ENCODE measurements around the gene NFASC. TPM values are rescaled to one million over a fixed set of nuclear protein-coding genes. Genes with fewer than 3 reads are reported as not detected.

NFASC gene
- total RNA-seq, 2 donors from 2014 or later, result 4.4 to 7.6 TPM

DNA sequence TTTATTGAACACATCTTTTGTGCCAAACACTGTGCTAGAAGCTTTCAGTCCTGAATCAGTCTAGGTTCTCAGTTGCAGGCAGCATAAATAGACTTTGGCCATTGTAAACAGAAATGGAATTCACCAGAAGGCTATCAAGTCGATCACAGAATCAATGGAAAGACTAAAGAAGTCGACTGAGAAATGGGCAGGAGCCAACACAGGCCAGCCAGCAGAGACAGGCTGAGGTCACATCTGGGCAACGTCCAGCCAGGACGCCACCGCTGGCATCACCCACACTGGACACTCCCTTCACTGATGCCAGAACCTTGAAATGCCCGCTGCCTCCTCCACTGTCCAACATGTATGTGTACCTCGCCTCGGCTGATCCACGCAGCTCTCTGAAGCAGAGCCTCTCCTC, 166.9 kb downstream of the NFASC start:
- intact Hi-C loops (cut with DNase I), result no loop called here
- ATAC-seq, result no peak
- Histone ChIP-seq H3K36me3 (replicated peaks in 1 of 2; ENCODE audit: insufficient read depth in 1 of 2, low read depth in 2 of 2) (no peaks in the 10 kb centered on the region), H3K27me3 (peaks cover 0 to 3% of the 10 kb centered on the region in 2 donors), H3K4me3 (no peak overlapping the region), H3K27ac (no peak overlapping the region), H3K4me1 (no peaks in the 10 kb centered on the region), H3K9me3 (no peaks in the 10 kb centered on the region)
- TF ChIP-seq POLR2A (IDR thresholded peaks at IDR 0.05), result no peak
- TF ChIP-seq, protein P1, sequence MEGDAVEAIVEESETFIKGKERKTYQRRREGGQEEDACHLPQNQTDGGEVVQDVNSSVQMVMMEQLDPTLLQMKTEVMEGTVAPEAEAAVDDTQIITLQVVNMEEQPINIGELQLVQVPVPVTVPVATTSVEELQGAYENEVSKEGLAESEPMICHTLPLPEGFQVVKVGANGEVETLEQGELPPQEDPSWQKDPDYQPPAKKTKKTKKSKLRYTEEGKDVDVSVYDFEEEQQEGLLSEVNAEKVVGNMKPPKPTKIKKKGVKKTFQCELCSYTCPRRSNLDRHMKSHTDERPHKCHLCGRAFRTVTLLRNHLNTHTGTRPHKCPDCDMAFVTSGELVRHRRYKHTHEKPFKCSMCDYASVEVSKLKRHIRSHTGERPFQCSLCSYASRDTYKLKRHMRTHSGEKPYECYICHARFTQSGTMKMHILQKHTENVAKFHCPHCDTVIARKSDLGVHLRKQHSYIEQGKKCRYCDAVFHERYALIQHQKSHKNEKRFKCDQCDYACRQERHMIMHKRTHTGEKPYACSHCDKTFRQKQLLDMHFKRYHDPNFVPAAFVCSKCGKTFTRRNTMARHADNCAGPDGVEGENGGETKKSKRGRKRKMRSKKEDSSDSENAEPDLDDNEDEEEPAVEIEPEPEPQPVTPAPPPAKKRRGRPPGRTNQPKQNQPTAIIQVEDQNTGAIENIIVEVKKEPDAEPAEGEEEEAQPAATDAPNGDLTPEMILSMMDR (IDR thresholded peaks at IDR 0.05), result no peak
- no peak for DNase-seq
- whole genome bisulfite sequencing, 2 donors, result 53 to 62% methylated on average over 9 of the region's 9 CpGs

DNA sequence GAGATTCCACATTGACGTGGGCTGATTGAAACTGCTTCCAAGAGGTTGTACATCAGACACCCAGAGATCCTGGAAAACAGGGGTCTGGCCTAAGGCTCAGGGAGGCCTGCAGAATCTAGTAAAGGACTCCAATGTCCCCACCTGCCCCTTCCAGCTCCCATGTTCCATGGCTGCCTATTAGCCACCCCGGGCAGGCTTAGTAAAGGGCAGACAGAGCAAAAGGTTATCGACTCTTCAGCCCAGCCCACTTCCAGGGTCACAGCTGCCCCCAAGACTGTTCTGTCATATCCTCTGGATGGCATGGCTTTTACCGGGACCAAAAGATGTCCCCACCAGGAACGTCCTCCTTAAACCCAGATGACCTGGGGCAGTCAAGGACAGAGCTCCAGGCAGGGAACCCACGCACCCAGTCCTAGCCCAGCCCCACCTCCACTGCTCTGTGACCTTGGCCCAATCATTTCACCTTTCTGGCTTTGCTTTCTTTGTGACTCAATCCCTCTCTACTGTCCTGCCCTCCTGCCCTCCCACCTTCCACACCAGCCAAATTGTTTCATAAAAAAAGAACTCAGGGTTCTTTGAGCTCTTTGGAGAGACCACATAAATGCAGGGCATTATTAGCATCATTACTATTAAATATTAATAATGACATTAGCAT, 167.6 kb downstream of the NFASC start:
- Histone ChIP-seq H3K27ac (no peak overlapping the region), H3K27me3 (peaks cover 0 to 3% of the 10 kb centered on the region in 2 donors), H3K36me3 (replicated peaks in 1 of 2; ENCODE audit: insufficient read depth in 1 of 2, low read depth in 2 of 2) (no peaks in the 10 kb centered on the region), H3K9me3 (no peaks in the 10 kb centered on the region), H3K4me3 (no peak overlapping the region), H3K4me1 (no peaks in the 10 kb centered on the region)
- ATAC-seq (no peak), DNase-seq (no peak)
- intact Hi-C loops (cut with DNase I), result no loop called here
- no peak for TF ChIP-seq POLR2A (IDR thresholded peaks at IDR 0.05)
- TF ChIP-seq, protein P1 (IDR thresholded peaks at IDR 0.05), result no peak
- WGBS, 2 donors, result 73 to 82% methylated on average over 4 to 6 of the region's 6 CpGs

DNA sequence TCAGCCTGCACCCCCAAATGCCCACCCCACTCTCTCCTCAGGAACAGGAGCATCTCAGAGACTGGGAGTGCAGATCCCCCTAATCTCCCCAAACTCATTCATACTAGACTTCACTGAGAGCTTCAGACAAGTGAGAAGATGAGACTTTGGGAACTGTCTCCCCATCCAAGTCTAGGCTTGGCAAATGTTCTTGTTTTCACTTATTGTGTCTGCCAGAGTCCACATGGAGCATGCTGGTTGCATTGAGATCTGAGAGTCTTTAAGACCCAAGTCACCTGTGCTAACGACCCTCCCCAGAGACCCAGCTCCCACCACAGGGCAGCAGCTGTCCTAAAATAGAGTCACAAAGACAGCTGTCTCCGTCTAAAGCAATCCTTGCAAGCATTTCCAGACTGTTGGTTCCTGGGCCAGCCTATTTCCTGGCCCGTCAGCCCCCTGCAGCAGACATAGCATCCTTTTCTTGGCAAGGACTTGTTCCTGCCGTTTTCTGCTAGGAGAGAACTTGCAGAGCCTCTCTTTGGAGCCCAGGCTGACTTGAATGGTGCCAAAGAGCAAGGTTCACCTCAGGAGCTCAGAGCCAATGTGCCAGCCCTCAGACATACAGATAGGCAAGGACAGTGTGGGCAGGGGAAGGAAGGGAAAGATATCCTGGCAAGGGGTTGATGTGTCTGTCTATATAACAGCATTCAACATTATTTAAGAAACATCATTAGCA, 170.5 kb downstream of the NFASC start:
- 39 to 43% methylated on average over 4 of the region's 4 CpGs for WGBS, 2 donors
- ATAC-seq (no peak), DNase-seq (no peak)
- intact Hi-C loops (cut with DNase I), result no loop called here
- no peak for TF ChIP-seq POLR2A (IDR thresholded peaks at IDR 0.05)
- TF ChIP-seq, protein P1 (IDR thresholded peaks at IDR 0.05), result no peak
- no peak overlapping the region for H3K4me3 ChIP-seq
- no peaks in the 10 kb centered on the region for H3K4me1 ChIP-seq
- no peak overlapping the region for H3K27ac ChIP-seq
- H3K9me3 ChIP-seq, result no peaks in the 10 kb centered on the region
- peaks cover 0 to 3% of the 10 kb centered on the region in 2 donors for H3K27me3 ChIP-seq
- no peaks in the 10 kb centered on the region for H3K36me3 ChIP-seq (replicated peaks in 1 of 2; ENCODE audit: insufficient read depth in 1 of 2, low read depth in 2 of 2)

DNA sequence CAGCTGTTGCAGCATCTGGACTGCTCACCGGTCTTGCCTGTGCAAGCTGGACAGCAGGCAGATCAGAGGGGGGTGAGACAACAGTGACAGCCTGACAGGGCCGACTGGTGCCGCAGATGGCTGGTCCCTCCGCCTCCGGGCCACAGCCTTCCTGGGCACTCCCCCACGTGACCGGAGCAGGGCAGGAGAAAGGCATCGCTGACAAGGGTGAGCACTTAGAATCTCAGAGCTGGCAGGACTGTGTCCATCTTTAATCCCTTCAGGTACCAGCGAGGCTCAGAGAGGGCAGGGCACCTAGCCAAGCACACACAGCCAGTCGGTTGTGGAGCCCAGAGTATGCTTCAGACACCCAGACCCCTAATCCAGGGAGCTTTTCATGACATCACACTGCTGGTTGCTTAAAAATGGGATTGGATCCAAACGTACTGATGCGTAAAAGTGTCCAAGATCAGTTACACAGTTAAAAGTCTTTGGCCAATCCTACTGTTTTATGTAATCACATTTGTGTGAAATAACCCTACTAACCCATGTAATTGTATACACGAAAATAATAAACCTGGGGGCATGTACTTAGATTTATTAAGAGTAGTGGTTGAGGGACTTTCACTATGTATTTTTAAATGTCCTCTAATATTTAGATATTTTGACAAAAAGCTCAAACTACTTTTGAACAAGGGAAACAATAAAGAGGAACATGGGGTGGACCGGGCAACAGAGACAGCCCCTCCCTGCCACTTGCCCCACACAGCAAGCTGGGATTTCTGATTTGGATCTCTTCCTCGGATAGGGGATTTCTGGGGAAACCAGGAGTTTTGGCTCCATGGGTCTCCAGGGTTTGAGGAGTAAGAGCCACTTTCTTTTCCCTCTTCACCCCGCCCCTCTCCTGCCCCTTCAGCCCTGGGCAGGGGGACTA, 171.6 kb downstream of the NFASC start:
- no peak for DNase-seq
- Histone ChIP-seq H3K4me3 (no peak overlapping the region), H3K36me3 (replicated peaks in 1 of 2; ENCODE audit: insufficient read depth in 1 of 2, low read depth in 2 of 2) (no peaks in the 10 kb centered on the region), H3K27me3 (peaks cover 0 to 3% of the 10 kb centered on the region in 2 donors), H3K27ac (no peak overlapping the region), H3K4me1 (no peaks in the 10 kb centered on the region), H3K9me3 (no peaks in the 10 kb centered on the region)
- 26 to 60% methylated on average over 7 to 16 of the region's 16 CpGs for WGBS, 2 donors
- TF ChIP-seq, protein P1 (IDR thresholded peaks at IDR 0.05), result no peak
- TF ChIP-seq POLR2A (IDR thresholded peaks at IDR 0.05), result no peak
- intact Hi-C loops (cut with DNase I), result no loop called here
- no peak for ATAC-seq
